Activated T-helper 9 cell treated with anti-CD3 and anti-CD28 coated beads, Interleukin-2, amount 50 U/mL, for 16 hours (primary cell): ENCODE data around the gene PWWP2B.

Experiments used
- DNase-seq: peaks from one replicate; pipeline ENCODE4 v3.0.0-alpha.2; 2020; ENCODE audit warnings: low read depth

Gene PWWP2B

GRCh38 chr10:132408367-132408781 is 11.4 kb downstream of the PWWP2B start:
- DNase-seq: no peak

- DNase-seq: no peak
Measured at GRCh38 chr10:132408823-132409666, 12.0 kb downstream of the PWWP2B start.

GRCh38 chr10:132409667-132410028 is 12.6 kb downstream of the PWWP2B start:
- no peak for DNase-seq

- no peak for DNase-seq
Measured at GRCh38 chr10:132410056-132410778, 13.2 kb downstream of the PWWP2B start.

- DNase-seq: no peak
Measured at GRCh38 chr10:132410779-132411532, 14.0 kb downstream of the PWWP2B start.

- no peak for DNase-seq
Measured at GRCh38 chr10:132411561-132412253, 14.7 kb downstream of the PWWP2B start.

GRCh38 chr10:132412316-132413192 is 15.6 kb downstream of the PWWP2B start:
- DNase-seq: no peak

- DNase-seq: no peak
Measured at GRCh38 chr10:132413226-132414205, 16.5 kb downstream of the PWWP2B start.

- DNase-seq: no peak
Measured at GRCh38 chr10:132414402-132415016, 17.5 kb downstream of the PWWP2B start.

GRCh38 chr10:132415255-132415654 is 18.3 kb downstream of the PWWP2B start:
- no peak for DNase-seq

- no peak for DNase-seq
Measured at GRCh38 chr10:132415956-132416355, 19.0 kb downstream of the PWWP2B start.

- no peak for DNase-seq
Measured at GRCh38 chr10:132416566-132417256, 19.7 kb downstream of the PWWP2B start.

GRCh38 chr10:132417257-132417910 is 20.4 kb downstream of the PWWP2B start:
- no peak for DNase-seq

GRCh38 chr10:132417957-132418441 is 21.0 kb downstream of the PWWP2B start:
- no peak for DNase-seq

- no peak for DNase-seq
Measured at GRCh38 chr10:132418527-132419416, 21.8 kb downstream of the PWWP2B start.

- DNase-seq: no peak
Measured at GRCh38 chr10:132419538-132420468, 22.8 kb downstream of the PWWP2B start.
